OCI-LY3 (cell line): ENCODE measurements around the gene CERT1.

Source experiments
- CTCF ChIP-seq: fragments of 200-600, 300-600 bp; sonication (generic); IDR thresholded peaks from 2 replicates; pipeline ENCODE4 v1.5.1; 2014; ENCODE audit warnings: antibody characterized with exemption, low read length, low read depth
- EZH2phosphoT487 ChIP-seq: fragments of 200-600 bp; shearing (Covaris generic); IDR thresholded peaks from 2 replicates; pipeline ENCODE4 v1.6.1; 2018; ENCODE audit warnings: antibody characterized with exemption, mixed run types, low read depth

GRCh38 chr5:75498208-75498777, 13.1 kb downstream of the CERT1 start:
- TF ChIP-seq CTCF (no peak), EZH2phosphoT487 (no peak)
